Measurements from ENCODE around the gene TTLL1. TPM values are rescaled to one million over a fixed set of nuclear protein-coding genes. Genes with fewer than 3 reads are reported as not detected.
"Not testable (repeated sequence)": the region's sequence is repeated elsewhere in the genome, so short reads cannot be mapped to it uniquely, and the experiment has no call there.

The TTLL1 gene
- total RNA-seq, 1 experiment from 2014 or later = 4.1 TPM

DNA sequence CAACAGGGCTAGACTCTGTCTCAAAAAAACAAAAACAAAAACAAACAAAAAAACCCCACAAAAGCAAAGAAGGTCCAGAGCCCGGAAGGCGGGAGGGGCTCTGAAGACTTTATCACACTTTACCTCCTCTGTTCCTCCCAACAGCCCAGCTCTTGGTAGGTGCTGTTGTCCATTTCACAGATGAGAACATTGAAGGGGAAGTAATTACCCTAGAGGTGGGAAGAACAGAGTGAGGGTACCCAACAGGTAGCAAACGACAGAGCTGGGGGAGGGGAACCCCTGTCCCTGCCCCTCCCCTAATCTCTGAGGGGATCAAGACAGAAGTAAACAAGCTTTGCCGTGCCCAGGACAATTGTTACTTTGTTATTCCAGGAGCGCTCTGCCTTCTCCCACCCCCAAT lies 20.3 kb upstream of the TTLL1 start:
- Histone ChIP-seq H3K27me3 (replicated peaks; ENCODE audit: control insufficient read depth, insufficient read depth, low read length) (no peaks in the 10 kb centered on the region), H3K4me1 (peaks cover 14% of the 10 kb centered on the region), H3K4me3 (ENCODE audit: low read depth, low read length) (no peak overlapping the region), H3K36me3 (ENCODE audit: control insufficient read depth, insufficient read depth, low read length) (no peaks in the 10 kb centered on the region), H3K9me3 (no peaks in the 10 kb centered on the region)
- intact Hi-C loops (cut with micrococcal nuclease; ENCODE audit: unreplicated experiment) = no loop called here
- ChIA-PET POLR2A (interaction anchor here (0.5 kb wide), 1 partner anchor 254 kb away, joined by 5 read pairs; no protein-coding TSS in a partner anchor), CTCF (no interaction called here)
- Mint-ChIP-seq H3K27me3 (ENCODE audit: insufficient read depth, unreplicated experiment) (no peaks in the 10 kb centered on the region), H3K4me1 (ENCODE audit: low read depth, unreplicated experiment) (peaks cover 15% of the 10 kb centered on the region), H3K4me3 (ENCODE audit: unreplicated experiment) (no peak overlapping the region), H3K9me3 (ENCODE audit: unreplicated experiment) (no peaks in the 10 kb centered on the region), H3K36me3 (ENCODE audit: insufficient read depth, unreplicated experiment) (peaks cover 6% of the 10 kb centered on the region), H3K27ac (ENCODE audit: unreplicated experiment) (no peak overlapping the region)
- BruUV-seq (replicated peaks) = no TSS peak
- TF ChIP-seq, protein P1, sequence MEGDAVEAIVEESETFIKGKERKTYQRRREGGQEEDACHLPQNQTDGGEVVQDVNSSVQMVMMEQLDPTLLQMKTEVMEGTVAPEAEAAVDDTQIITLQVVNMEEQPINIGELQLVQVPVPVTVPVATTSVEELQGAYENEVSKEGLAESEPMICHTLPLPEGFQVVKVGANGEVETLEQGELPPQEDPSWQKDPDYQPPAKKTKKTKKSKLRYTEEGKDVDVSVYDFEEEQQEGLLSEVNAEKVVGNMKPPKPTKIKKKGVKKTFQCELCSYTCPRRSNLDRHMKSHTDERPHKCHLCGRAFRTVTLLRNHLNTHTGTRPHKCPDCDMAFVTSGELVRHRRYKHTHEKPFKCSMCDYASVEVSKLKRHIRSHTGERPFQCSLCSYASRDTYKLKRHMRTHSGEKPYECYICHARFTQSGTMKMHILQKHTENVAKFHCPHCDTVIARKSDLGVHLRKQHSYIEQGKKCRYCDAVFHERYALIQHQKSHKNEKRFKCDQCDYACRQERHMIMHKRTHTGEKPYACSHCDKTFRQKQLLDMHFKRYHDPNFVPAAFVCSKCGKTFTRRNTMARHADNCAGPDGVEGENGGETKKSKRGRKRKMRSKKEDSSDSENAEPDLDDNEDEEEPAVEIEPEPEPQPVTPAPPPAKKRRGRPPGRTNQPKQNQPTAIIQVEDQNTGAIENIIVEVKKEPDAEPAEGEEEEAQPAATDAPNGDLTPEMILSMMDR (IDR thresholded peaks at IDR 0.05; ENCODE audit: insufficient read depth in 1 of 2, low read depth in 1 of 2, low read length in 1 of 2, severe bottlenecking in 1 of 2, unreplicated experiment in 1 of 2) = no peak
- DNase-seq = no peak

GRCh38 chr22:43106302-43106701 lies 17.1 kb upstream of the TTLL1 start:
- H3K4me1 ChIP-seq = peaks cover 29% of the 10 kb centered on the region
- TF ChIP-seq, protein P1 (IDR thresholded peaks at IDR 0.05; ENCODE audit: insufficient read depth in 1 of 2, low read depth in 1 of 2, low read length in 1 of 2, severe bottlenecking in 1 of 2, unreplicated experiment in 1 of 2) = no peak
- Mint-ChIP-seq H3K9me3 (ENCODE audit: unreplicated experiment) (no peaks in the 10 kb centered on the region), H3K4me3 (ENCODE audit: unreplicated experiment) (no peak overlapping the region), H3K36me3 (ENCODE audit: insufficient read depth, unreplicated experiment) (peaks cover 9% of the 10 kb centered on the region), H3K27me3 (ENCODE audit: insufficient read depth, unreplicated experiment) (no peaks in the 10 kb centered on the region), H3K4me1 (ENCODE audit: low read depth, unreplicated experiment) (peaks cover 24% of the 10 kb centered on the region), H3K27ac (ENCODE audit: unreplicated experiment) (no peak overlapping the region)
- H3K27me3 ChIP-seq (replicated peaks; ENCODE audit: control insufficient read depth, insufficient read depth, low read length) = no peaks in the 10 kb centered on the region
- no TSS peak for BruUV-seq (replicated peaks)
- POLR2A ChIA-PET = no interaction called here
- CTCF ChIA-PET = no interaction called here
- H3K4me3 ChIP-seq (ENCODE audit: low read depth, low read length) = no peak overlapping the region
- no peak for DNase-seq
- H3K36me3 ChIP-seq (ENCODE audit: control insufficient read depth, insufficient read depth, low read length) = no peaks in the 10 kb centered on the region
- H3K9me3 ChIP-seq = no peaks in the 10 kb centered on the region
- intact Hi-C loops (cut with micrococcal nuclease; ENCODE audit: unreplicated experiment) = no loop called here

DNA sequence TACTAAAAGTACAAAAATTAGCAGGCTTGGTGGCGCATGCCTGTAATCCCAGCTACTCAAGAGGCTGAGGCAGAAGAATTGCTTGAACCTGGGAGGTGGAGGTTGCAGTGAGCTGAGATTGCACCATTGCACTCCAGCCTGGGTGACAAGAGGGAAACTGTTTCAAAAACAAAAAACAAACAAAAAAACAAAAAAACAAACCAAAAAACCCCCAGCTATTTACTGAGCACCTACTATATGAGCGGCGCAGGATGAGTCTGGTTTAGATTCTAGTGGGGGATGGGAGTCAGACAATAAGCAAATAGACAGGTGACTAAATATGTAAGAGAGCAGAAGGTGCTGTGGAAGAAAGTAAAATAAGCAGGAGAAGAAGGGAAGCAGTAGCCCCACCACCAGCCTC lies 15.8 kb upstream of the TTLL1 start:
- H3K9me3 Mint-ChIP-seq (ENCODE audit: unreplicated experiment) = not testable (repeated sequence)
- intact Hi-C loops (cut with micrococcal nuclease; ENCODE audit: unreplicated experiment) = loop anchor here (1.0 to 2.0 kb wide), 2 partner anchors 16 to 110 kb away; partner anchors contain the start of gene TTLL1
- CTCF ChIA-PET = interaction anchor here (0.8 kb wide), 1 partner anchor 124 kb away, joined by 3 read pairs; no protein-coding TSS in a partner anchor

GRCh38 chr22:43104056-43104625 lies 14.9 kb upstream of the TTLL1 start:
- intact Hi-C loops (cut with micrococcal nuclease; ENCODE audit: unreplicated experiment) = loop anchor here (1.0 to 2.0 kb wide), 2 partner anchors 15 to 109 kb away; partner anchors contain the start of gene TTLL1
- H3K9me3 ChIP-seq; POLR2A ChIA-PET; H3K9me3 Mint-ChIP-seq (ENCODE audit: unreplicated experiment); H3K36me3 ChIP-seq (ENCODE audit: control insufficient read depth, insufficient read depth, low read length); BruUV-seq (replicated peaks); H3K27me3 ChIP-seq (replicated peaks; ENCODE audit: control insufficient read depth, insufficient read depth, low read length); H3K27me3 Mint-ChIP-seq (ENCODE audit: insufficient read depth, unreplicated experiment); H3K4me3 ChIP-seq (ENCODE audit: low read depth, low read length): not testable (repeated sequence)
- peak overlapping the region; percentile 92 for H3K27ac Mint-ChIP-seq (ENCODE audit: unreplicated experiment)
- H3K4me3 Mint-ChIP-seq (ENCODE audit: unreplicated experiment) = peak overlapping the region; percentile 73
- peaks cover 14% of the 10 kb centered on the region for H3K36me3 Mint-ChIP-seq (ENCODE audit: insufficient read depth, unreplicated experiment)
- CTCF ChIA-PET = interaction anchor here (0.6 to 0.8 kb wide), 2 partner anchors 49 to 125 kb away, joined by 3 to 5 read pairs; no protein-coding TSS in a partner anchor
- peaks cover 31% of the 10 kb centered on the region for H3K4me1 Mint-ChIP-seq (ENCODE audit: low read depth, unreplicated experiment)
- peak; percentile 90 to 94 for DNase-seq
- peaks cover 40% of the 10 kb centered on the region for H3K4me1 ChIP-seq

More for the DNA sequence above, 15.8 kb upstream of the TTLL1 start:
- peaks cover 31% of the 10 kb centered on the region for H3K4me1 Mint-ChIP-seq (ENCODE audit: low read depth, unreplicated experiment)
- peak overlapping the region; percentile 92 for H3K27ac Mint-ChIP-seq (ENCODE audit: unreplicated experiment)
- H3K4me3 ChIP-seq (ENCODE audit: low read depth, low read length); H3K36me3 ChIP-seq (ENCODE audit: control insufficient read depth, insufficient read depth, low read length); BruUV-seq (replicated peaks); H3K27me3 ChIP-seq (replicated peaks; ENCODE audit: control insufficient read depth, insufficient read depth, low read length); H3K9me3 ChIP-seq; H3K4me3 Mint-ChIP-seq (ENCODE audit: unreplicated experiment); POLR2A ChIA-PET; H3K27me3 Mint-ChIP-seq (ENCODE audit: insufficient read depth, unreplicated experiment); DNase-seq: not testable (repeated sequence)
- H3K4me1 ChIP-seq = peaks cover 40% of the 10 kb centered on the region
- H3K36me3 Mint-ChIP-seq (ENCODE audit: insufficient read depth, unreplicated experiment) = peaks cover 14% of the 10 kb centered on the region

Data from Caco-2 (cell line).